ENCODE measurements around the gene WFDC2.

WFDC2 gene

GRCh38 chr20:45469336-45470261, at the start of gene WFDC2:
WFDC2 (plus strand) TSS chr20:45469753; CDS start chr20:45469782, 29 bp downstream.
- no peaks in the 10 kb centered on the region for H3K9me3 Mint-ChIP-seq
- peak within 1 kb of the TSS; percentile 35 for H3K4me3 Mint-ChIP-seq
- no peaks in the 10 kb centered on the region for H3K4me1 Mint-ChIP-seq (ENCODE audit: low read depth)
- no peaks in the 10 kb centered on the region for H3K36me3 Mint-ChIP-seq (ENCODE audit: low read depth)
- no peak within 1 kb of the TSS for H3K27ac Mint-ChIP-seq
- peaks cover 43% of the 10 kb centered on the region for H3K27me3 Mint-ChIP-seq (ENCODE audit: low read depth)

- H3K36me3 Mint-ChIP-seq (ENCODE audit: low read depth) = peaks cover 38% of the 10 kb centered on the region
- H3K4me1 Mint-ChIP-seq (ENCODE audit: low read depth) = peaks cover 28% of the 10 kb centered on the region
- H3K4me3 Mint-ChIP-seq = no peak overlapping the region
- no peaks in the 10 kb centered on the region for H3K9me3 Mint-ChIP-seq
- H3K27ac Mint-ChIP-seq = no peak overlapping the region
- H3K27me3 Mint-ChIP-seq (ENCODE audit: low read depth) = no peaks in the 10 kb centered on the region
Measured at GRCh38 chr20:45420125-45420524, 49.4 kb upstream of the WFDC2 start.

- Mint-ChIP-seq H3K9me3 (no peaks in the 10 kb centered on the region), H3K4me3 (no peak overlapping the region), H3K27me3 (ENCODE audit: low read depth) (no peaks in the 10 kb centered on the region), H3K4me1 (ENCODE audit: low read depth) (peaks cover 6% of the 10 kb centered on the region), H3K27ac (no peak overlapping the region), H3K36me3 (ENCODE audit: low read depth) (peaks cover 40% of the 10 kb centered on the region)
Measured at GRCh38 chr20:45423700-45424099, 45.9 kb upstream of the WFDC2 start.

- Mint-ChIP-seq H3K4me1 (ENCODE audit: low read depth) (no peaks in the 10 kb centered on the region), H3K36me3 (ENCODE audit: low read depth) (peaks cover 28% of the 10 kb centered on the region), H3K9me3 (no peaks in the 10 kb centered on the region), H3K4me3 (no peak overlapping the region), H3K27me3 (ENCODE audit: low read depth) (no peaks in the 10 kb centered on the region), H3K27ac (no peak overlapping the region)
Measured at GRCh38 chr20:45425561-45425960, 44.0 kb upstream of the WFDC2 start.

- Mint-ChIP-seq H3K27ac (no peak overlapping the region), H3K9me3 (no peaks in the 10 kb centered on the region)
Measured at GRCh38 chr20:45426320-45427016, 43.1 kb upstream of the WFDC2 start.

GRCh38 chr20:45427236-45428149, 42.1 kb upstream of the WFDC2 start:
- no peaks in the 10 kb centered on the region for H3K9me3 Mint-ChIP-seq
- H3K27me3 Mint-ChIP-seq (ENCODE audit: low read depth) = no peaks in the 10 kb centered on the region
- no peak overlapping the region for H3K4me3 Mint-ChIP-seq
- H3K4me1 Mint-ChIP-seq (ENCODE audit: low read depth) = peaks cover 9% of the 10 kb centered on the region
- H3K27ac Mint-ChIP-seq = no peak overlapping the region
- H3K36me3 Mint-ChIP-seq (ENCODE audit: low read depth) = peaks cover 22% of the 10 kb centered on the region

More at GRCh38 chr20:45426320-45427016, 43.1 kb upstream of the WFDC2 start:
- Mint-ChIP-seq H3K4me3 (no peak overlapping the region), H3K4me1 (ENCODE audit: low read depth) (peaks cover 3% of the 10 kb centered on the region), H3K36me3 (ENCODE audit: low read depth) (peaks cover 25% of the 10 kb centered on the region), H3K27me3 (ENCODE audit: low read depth) (no peaks in the 10 kb centered on the region)

GRCh38 chr20:45429618-45430017, 39.9 kb upstream of the WFDC2 start:
- Mint-ChIP-seq H3K9me3 (no peaks in the 10 kb centered on the region), H3K27me3 (ENCODE audit: low read depth) (no peaks in the 10 kb centered on the region), H3K27ac (no peak overlapping the region), H3K36me3 (ENCODE audit: low read depth) (peaks cover 26% of the 10 kb centered on the region), H3K4me3 (no peak overlapping the region), H3K4me1 (ENCODE audit: low read depth) (peaks cover 14% of the 10 kb centered on the region)

GRCh38 chr20:45432294-45432693, 37.3 kb upstream of the WFDC2 start:
- Mint-ChIP-seq H3K9me3 (no peaks in the 10 kb centered on the region), H3K27ac (peak overlapping the region; percentile 37), H3K4me3 (no peak overlapping the region), H3K36me3 (ENCODE audit: low read depth) (peaks cover 19% of the 10 kb centered on the region), H3K4me1 (ENCODE audit: low read depth) (peaks cover 23% of the 10 kb centered on the region), H3K27me3 (ENCODE audit: low read depth) (no peaks in the 10 kb centered on the region)

- Mint-ChIP-seq H3K4me3 (no peak overlapping the region), H3K4me1 (ENCODE audit: low read depth) (peaks cover 23% of the 10 kb centered on the region), H3K36me3 (ENCODE audit: low read depth) (peaks cover 14% of the 10 kb centered on the region)
Measured at GRCh38 chr20:45433316-45433715, 36.2 kb upstream of the WFDC2 start.

GRCh38 chr20:45433976-45434375, 35.6 kb upstream of the WFDC2 start:
- no peak overlapping the region for H3K27ac Mint-ChIP-seq
- H3K36me3 Mint-ChIP-seq (ENCODE audit: low read depth) = peaks cover 14% of the 10 kb centered on the region
- no peak overlapping the region for H3K4me3 Mint-ChIP-seq
- H3K27me3 Mint-ChIP-seq (ENCODE audit: low read depth) = no peaks in the 10 kb centered on the region
- peaks cover 23% of the 10 kb centered on the region for H3K4me1 Mint-ChIP-seq (ENCODE audit: low read depth)
- no peaks in the 10 kb centered on the region for H3K9me3 Mint-ChIP-seq

More at GRCh38 chr20:45433316-45433715, 36.2 kb upstream of the WFDC2 start:
- no peaks in the 10 kb centered on the region for H3K9me3 Mint-ChIP-seq
- no peaks in the 10 kb centered on the region for H3K27me3 Mint-ChIP-seq (ENCODE audit: low read depth)
- H3K27ac Mint-ChIP-seq = no peak overlapping the region

- Mint-ChIP-seq H3K9me3 (no peaks in the 10 kb centered on the region), H3K4me3 (peak overlapping the region; percentile 72), H3K36me3 (ENCODE audit: low read depth) (peaks cover 12% of the 10 kb centered on the region), H3K27me3 (ENCODE audit: low read depth) (no peaks in the 10 kb centered on the region), H3K4me1 (ENCODE audit: low read depth) (peaks cover 19% of the 10 kb centered on the region), H3K27ac (no peak overlapping the region)
Measured at GRCh38 chr20:45436732-45437485, 32.6 kb upstream of the WFDC2 start.

- H3K36me3 Mint-ChIP-seq (ENCODE audit: low read depth) = no peaks in the 10 kb centered on the region
- no peak overlapping the region for H3K4me3 Mint-ChIP-seq
- H3K27ac Mint-ChIP-seq = no peak overlapping the region
- H3K27me3 Mint-ChIP-seq (ENCODE audit: low read depth) = peaks cover 12% of the 10 kb centered on the region
- H3K4me1 Mint-ChIP-seq (ENCODE audit: low read depth) = peaks cover 26% of the 10 kb centered on the region
- no peaks in the 10 kb centered on the region for H3K9me3 Mint-ChIP-seq
Measured at GRCh38 chr20:45440424-45440823, 29.1 kb upstream of the WFDC2 start.

- H3K27me3 Mint-ChIP-seq (ENCODE audit: low read depth) = peaks cover 18% of the 10 kb centered on the region
- H3K9me3 Mint-ChIP-seq = no peaks in the 10 kb centered on the region
- no peak overlapping the region for H3K4me3 Mint-ChIP-seq
- peaks cover 33% of the 10 kb centered on the region for H3K4me1 Mint-ChIP-seq (ENCODE audit: low read depth)
- H3K27ac Mint-ChIP-seq = no peak overlapping the region
- H3K36me3 Mint-ChIP-seq (ENCODE audit: low read depth) = no peaks in the 10 kb centered on the region
Measured at GRCh38 chr20:45440891-45441685, 28.5 kb upstream of the WFDC2 start.
